DMS153 treated with DMSO at 0.1 percent for 48 hours (cell line): Measurements from ENCODE around the gene EXOC6.

Experiments
- DNase-seq: peaks from one replicate; lab custom pipeline; 2025; ENCODE audit not compliant: unreplicated experiment; lab: John Stamatoyannopoulos, UW

Gene EXOC6

DNA sequence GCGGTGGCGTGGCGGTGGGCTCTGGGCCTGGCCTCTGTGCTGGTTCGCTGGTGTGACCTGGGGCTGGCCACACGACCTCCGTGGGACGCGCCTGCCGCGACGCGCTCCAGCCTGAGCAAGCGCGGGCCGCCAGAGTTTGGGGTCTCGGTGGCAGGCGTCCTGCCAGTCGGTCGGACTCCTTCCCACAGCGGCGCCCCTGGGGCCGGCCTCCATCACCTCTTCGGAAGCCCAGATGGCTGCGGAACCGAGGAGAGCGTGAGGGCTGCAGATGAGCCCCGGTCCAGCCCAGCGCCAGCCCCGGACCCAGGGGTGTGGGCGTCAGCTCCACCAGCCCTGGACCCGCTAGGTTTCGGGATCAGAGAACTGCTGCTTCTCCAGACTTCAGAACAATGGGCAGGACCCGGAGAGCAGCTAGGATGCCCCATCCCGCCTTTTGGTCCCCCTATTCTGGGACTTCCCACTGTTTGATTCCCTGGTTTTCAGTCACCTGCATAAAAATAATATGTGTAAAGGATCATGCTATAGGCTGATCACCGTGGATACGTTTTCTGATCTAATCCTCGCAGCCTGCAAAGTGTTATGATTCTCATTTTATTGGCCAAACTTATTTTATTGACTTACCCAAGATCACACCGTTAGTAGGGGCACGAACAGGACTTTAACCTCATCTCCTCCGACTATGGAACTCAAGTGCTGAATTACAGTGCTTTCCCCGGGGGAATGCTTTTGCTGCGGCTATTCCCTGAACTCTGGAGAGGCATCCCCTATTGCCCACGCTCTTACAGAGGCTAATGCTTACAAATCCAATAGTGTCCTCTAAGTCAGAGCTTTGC, 215.0 kb downstream of the EXOC6 start:
- no peak for DNase-seq

DNA sequence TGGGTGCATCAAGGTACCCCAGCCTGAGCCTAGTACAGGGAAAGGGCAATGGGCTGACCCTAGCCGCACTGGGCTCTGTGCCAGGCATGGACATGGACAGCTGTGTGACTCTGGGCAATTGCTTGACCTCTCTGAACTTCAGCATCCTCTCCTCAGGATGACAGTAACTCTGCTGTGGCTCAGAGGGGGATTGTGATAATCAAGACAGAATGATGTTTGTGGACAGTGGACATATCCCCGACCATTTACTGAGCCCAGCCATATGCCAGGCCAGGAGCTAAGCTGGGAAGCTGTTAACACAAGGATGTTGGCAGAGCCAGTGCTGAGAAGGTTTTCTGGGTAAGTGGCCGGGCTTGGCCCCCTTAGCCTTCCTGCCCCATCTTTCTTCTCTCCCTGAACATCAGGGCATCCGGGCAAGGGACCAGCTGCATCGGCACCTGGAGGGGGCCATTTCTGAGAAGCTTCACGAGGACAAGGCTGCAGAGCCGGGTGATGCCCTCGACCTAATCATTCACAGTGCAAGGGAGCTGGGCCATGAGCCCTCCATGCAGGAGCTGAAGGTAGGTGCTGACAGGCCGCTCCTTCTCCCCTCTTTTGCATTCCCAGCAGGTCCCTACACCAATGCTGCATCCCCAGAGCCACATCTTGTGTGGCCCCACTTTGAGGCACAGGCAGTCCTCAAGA, 215.8 kb downstream of the EXOC6 start:
- DNase-seq: no peak

DNA sequence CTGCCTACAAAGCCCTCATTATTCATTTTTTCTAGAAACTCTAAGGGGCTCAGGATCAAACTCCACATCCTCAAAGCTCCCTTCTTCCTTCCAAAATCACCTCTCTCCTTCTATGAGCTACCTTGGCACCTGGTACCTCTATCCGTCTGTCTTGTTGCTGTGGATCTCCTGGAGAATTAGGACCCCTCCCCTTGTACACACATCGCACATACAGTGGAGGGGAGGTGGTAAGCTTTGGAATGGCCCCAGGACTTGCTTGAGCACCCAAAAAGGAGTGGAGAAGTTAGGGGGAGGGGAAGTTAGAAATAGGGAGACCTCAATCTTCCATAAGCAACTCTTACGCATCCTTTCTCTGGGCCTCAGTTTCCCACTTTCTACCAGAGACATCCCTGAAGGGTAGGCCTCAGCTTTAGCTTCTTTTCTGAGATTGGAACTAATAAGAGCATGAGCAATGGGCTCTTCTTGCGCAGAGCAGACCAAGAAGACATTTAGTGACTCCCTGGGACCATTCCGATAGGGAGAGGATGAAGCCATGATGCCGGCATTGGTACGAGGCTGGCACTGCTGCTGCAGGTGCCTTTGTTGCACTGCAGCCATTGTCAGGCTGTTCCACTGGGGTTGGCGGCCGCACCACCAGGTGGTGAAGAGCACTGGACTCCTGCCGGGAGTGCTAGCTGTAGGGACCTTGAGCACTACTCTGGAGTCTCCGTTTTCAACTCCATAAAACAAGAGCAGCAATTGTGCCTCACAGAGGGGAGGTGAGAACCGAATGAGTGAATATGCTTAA, 216.7 kb downstream of the EXOC6 start:
- DNase-seq: no peak

DNA sequence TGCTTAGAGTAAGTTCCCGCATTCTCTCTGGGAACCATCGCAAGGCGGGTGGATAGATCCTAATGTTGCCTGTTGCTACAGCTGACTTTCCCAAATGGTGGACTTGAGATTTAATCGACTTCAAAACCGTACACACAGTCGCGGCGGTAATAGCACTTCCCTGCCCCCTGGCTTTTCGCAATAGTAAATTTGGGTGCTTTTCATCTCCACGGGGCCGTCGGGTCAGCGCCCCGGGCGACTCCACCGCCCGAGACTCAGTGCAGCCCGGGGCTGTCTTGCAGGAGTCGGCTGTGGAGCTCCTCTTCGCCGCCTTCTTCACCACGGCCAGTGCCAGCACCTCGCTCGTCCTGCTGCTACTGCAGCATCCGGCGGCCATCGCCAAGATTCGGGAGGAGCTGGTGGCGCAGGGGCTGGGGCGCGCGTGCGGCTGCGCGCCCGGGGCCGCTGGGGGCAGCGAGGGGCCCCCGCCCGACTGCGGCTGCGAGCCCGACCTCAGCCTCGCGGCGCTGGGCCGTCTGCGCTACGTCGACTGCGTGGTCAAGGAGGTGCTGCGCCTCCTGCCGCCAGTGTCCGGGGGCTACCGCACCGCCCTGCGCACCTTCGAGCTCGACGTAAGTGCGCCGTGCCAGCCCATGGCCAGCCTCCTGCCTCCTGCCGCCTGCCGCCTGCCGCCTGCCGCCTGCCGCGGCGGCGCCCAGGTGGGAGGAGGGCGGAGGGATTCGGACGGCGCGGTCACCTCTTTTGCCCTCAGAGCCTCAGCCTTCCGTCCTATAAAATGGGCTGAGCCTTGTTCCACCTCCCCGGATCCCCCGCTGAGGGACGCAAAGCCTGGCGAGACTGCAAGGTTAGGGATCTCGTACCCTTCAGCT, 217.6 kb downstream of the EXOC6 start:
- no peak for DNase-seq

DNA sequence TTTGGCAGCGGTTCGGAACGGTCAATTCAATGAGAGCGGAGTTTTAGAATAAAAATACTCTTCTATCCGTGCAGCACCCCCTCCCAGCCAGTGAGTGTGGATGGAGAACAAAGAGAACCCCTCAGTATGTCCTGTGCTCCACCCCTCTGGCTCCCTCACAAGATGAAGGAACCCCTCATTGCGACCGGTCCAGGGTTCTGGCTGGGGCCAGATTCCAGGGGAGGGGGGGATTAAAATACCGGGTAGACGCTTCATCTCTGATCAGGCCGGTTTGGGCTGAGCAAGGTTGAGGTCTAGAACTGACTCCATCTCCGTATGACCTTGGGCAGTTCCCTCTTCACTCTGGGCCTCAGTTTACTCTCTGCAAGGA, 218.2 kb downstream of the EXOC6 start:
- no peak for DNase-seq

DNA sequence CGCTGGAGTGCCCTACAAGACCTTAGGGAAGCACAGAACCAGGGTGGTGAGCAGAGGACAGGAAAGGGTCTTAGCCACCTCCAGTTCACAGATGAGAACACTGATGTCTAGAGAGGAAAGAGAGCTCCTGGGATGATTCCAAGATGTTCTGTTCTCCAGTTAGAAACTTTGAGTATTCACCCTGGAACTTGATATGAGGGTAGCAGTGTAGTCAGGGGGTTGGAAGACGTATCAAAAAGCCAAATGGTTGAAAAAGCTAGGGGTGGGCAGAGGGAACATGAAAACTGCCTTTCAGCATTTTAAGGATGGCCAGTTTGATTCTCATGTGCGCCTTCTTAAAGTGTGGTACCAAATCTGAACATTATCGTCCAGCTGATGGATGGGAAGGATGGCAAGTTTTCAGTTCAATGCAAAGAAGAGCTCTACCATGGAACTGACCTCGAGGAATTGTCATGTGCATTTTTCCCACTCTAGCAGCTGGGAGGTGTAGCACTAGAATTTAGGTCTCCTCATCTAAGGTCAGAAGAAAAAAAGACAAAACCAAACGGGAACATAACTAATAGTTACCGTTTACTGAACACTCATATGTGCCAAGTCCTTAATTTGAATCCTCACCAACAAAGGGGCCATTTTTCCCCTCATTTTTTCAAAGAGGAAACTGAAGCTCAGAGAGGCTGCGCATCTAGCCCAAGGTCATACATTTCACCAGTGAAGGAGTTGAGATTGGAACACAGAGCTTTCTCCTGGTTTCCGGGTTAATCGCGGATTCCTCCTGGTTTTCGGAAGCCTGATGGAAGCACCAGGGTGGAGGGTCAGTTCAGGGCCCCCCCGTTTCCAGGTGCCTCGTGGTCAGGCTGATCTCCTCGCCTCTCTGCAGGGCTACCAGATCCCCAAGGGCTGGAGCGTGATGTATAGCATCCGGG, 219.4 kb downstream of the EXOC6 start:
- no peak for DNase-seq

DNA sequence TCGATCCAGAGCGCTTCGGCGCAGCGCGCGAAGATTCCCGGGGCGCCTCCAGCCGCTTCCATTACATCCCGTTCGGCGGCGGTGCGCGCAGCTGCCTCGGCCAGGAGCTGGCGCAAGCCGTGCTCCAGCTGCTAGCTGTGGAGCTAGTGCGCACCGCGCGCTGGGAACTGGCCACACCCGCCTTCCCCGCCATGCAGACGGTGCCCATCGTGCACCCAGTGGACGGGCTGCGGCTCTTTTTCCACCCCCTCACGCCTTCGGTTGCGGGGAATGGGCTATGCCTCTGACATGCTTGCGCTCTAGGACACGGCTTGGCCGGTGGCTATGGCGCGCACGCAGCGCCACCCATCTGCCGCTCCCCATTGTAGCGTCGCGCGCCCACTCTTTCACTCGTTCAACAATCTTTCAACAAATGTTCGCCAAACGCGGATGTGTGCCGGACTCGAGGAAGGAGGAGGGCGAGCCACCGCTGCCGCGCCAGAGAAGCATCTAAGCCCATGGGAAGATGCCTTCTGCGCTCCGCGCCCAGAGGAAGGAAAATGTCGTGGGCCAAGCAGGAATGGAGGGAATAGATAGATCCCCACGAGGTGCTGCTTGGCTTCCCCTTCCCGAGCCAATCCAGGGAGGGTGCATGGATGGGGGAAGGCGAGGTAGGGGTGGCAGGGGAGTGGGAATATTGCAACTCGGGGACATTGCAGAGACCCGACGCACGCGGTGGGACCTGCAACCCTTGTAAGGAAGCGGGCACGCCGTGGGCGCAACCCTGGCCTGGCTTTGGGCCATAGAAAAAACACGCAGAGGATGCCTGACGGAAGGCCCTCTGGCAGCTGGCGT, 220.3 kb downstream of the EXOC6 start:
- no peak for DNase-seq

DNA sequence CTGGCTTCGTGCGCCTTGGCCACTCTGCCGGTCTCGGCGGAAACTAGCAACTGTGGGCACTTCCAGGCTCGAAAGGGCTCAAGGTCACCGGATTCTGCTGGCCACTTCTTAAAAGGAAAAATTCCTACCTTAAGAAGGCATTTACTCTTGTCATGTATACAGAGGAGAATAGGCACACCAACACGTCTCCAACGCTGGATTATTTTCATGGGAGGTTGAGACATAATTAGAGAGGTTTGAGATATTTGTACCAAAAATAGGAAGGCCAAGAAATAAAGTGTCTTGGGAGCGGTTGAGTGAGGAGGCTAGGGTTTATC, 220.9 kb downstream of the EXOC6 start:
- DNase-seq: no peak

DNA sequence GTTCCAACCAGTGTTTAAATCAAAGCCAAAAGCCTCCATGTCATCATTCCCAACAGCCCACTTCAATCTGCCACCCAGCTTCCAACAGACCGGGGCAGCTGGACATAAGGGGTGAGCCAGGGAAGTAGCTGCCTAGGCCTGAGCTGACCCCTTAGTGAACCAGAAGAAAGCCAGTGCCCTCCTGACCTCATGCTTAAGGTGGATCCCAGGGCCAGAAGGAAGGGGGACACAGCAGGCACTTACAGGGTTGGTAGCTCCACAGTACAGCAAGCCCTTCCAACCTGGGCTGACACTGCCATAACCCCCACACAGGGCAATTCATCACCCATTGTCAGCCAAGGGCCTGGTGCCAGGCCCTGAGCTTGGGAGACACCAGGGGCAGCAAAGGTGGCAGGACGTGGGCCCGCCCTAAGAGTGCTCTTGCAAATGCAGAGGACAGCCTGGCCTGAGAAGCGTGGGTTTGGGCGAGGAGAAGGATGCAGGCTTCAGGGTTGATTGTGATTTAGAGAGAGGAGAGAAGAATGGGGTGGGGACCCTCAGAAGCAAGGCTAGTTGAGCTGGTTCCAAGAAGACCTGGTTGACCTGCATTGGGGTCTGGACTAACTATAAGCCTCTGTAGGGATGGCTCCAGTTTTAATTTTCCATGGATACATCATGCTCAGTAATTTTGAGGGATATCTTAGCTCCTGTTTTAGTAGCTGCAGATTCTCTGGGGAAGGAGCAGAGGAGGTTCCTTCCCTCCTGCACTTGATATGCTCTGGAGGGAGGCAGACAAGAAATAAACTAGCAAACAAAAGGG, 222.3 kb downstream of the EXOC6 start:
- no peak for DNase-seq

DNA sequence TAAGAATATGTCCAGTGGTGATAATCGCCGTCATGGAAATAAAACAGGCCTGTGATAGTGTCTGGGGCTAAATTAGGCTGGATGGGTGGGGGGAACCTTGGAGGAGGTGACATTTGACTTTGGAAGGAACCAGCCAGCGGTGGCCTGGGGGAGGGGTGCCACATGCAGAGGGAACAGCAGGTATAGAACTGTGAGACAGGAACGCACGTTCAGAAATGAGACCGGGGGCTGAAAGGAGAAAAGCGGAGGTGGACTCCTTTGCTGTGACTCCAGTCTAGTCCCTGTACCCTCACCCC, 222.8 kb downstream of the EXOC6 start:
- no peak for DNase-seq

DNA sequence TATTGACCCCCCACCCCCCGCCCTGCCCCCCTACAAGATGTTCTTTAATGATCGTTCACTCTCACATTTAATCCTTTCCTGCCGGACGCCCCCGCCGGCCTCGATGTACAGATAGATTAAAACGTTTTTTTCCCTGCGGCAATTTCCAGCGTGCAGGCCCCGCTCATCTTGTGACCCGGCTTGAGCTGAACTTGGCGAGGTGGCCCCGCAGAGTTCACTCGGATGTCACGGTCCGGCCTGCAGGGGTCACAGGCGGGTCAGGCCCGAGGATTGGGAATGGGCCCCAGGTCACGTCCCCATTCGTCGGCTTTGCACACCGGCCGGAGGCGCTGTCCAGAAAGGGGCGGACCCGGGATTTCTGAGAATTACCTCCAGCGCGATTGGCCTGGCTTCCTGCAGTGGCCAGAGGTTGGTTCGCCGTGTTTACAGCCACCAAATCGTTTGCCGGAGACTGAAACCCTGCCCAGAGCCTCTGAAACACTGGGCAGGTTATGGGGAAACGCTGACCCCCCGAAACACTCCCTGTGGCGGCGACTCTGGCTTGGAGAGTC, 223.4 kb downstream of the EXOC6 start:
- DNase-seq: no peak

DNA sequence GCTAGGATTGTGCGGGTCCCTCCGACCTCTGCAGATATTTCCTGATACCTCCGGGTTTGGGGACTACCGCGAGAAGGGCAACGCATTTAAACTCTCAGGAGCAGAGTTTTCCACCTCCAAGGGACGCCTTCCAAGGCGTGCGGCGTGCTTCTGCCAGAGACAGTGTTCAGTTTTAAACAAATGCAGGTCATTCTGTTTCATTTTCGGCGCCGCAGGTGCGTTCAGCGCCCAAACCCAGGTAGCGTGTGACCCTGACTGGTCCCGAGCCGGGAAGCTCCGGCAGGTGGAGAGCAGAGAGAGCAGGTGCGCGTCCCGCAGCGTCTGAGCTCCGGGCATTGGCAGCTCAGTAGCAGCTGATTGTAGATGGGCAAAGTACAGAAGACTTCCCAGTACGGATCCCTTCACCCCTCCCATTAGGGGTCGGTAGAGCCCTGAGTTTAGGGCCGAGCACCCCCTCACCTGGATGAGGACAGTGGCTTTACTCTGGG, 223.9 kb downstream of the EXOC6 start:
- DNase-seq: no peak

DNA sequence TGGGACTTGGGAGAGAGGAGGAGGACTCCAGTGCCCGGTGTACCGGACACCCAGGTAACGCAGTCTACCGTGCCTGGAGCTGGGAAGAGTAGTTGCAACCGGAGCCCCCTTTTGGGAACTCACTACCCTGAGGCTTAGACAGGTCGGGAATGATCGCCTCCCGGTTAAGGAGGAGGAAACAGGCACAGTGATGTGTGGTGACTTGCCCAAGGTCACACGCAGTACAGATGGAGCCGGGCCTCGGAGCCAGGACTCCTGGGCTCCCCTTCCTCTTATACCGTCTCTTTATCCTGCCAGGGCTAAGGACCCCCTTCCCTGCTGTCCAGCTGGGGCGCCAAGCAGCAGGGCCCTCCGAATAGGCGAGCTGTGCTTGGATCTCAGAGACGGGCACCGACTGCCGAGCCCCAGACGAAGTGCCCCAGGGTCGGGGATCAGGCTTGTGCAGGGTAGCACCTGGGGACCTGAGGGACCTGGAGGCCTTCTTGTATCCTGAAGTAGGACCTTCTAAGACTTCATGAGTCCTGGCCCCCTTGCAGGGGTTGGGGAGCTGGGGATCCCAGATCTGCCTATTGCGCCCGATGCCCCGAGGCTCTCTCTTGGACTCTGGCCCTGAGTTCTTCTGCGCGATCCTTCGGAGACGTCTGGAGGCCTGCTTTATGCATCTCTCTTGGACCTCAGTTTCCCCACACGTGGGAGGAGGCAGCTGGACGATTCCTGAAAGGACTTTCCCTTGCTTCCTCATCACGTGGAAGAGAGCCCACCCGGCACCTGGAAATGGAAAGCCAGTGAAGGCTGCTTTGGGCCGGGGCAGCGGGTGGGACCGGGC, 224.6 kb downstream of the EXOC6 start:
- no peak for DNase-seq

DNA sequence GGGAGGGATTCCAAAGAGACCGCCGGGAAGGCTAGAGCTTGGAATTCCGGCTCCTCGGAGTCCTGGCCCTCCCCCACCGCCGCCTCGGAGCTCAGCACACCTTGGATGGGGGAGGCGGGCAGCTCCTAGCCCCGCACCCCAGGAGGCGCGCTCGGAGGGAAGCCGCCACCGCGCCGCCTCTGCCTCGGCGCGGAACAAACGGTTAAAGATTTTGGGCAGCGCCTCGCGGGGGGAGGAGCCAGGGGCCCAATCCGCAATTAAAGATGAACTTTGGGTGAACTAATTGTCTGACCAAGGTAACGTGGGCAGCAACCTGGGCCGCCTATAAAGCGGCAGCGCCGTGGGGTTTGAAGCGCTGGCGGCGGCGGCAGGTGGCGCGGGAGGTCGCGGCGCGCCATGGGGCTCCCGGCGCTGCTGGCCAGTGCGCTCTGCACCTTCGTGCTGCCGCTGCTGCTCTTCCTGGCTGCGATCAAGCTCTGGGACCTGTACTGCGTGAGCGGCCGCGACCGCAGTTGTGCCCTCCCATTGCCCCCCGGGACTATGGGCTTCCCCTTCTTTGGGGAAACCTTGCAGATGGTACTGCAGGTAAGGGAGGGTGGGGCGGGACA, 225.3 kb downstream of the EXOC6 start, which contains the start of gene CYP26A1:
CYP26A1 (plus strand) TSS at position 355 of the 608 bp plus-strand sequence; CDS start at position 397, 42 bp downstream.
- DNase-seq: no peak

DNA sequence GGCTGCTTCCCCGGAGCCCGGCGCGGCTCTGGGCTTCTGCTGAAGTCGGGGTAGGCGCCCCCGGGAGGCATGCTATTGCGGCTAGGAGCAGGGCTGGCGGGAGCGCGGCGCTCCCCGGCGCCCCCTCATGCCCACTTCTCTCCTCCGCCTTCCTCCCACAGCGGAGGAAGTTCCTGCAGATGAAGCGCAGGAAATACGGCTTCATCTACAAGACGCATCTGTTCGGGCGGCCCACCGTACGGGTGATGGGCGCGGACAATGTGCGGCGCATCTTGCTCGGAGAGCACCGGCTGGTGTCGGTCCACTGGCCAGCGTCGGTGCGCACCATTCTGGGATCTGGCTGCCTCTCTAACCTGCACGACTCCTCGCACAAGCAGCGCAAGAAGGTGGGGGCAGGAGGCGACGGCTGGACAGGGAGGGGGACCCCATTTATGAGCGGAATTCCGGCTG, 225.9 kb downstream of the EXOC6 start:
- DNase-seq: no peak

DNA sequence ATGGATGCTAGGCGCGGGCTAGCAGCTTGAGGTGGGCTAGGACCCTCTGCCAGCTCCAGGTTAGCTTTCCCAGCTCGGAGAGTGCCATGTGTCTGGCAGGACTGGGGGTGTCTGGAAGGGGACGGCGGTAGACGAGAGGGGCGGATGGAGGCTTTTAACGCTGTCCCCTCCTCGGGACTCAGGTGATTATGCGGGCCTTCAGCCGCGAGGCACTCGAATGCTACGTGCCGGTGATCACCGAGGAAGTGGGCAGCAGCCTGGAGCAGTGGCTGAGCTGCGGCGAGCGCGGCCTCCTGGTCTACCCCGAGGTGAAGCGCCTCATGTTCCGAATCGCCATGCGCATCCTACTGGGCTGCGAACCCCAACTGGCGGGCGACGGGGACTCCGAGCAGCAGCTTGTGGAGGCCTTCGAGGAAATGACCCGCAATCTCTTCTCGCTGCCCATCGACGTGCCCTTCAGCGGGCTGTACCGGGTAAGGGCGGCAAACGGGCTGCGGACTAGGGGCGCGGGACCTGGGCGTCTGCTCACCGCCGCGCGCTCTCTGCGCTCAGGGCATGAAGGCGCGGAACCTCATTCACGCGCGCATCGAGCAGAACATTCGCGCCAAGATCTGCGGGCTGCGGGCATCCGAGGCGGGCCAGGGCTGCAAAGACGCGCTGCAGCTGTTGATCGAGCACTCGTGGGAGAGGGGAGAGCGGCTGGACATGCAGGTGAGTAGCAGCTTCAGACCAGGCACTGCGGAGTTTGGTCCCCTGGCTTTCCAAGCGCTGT, 226.5 kb downstream of the EXOC6 start:
- DNase-seq: no peak
